ENCODE measurements around the gene SLC24A3.

The SLC24A3 gene

DNA sequence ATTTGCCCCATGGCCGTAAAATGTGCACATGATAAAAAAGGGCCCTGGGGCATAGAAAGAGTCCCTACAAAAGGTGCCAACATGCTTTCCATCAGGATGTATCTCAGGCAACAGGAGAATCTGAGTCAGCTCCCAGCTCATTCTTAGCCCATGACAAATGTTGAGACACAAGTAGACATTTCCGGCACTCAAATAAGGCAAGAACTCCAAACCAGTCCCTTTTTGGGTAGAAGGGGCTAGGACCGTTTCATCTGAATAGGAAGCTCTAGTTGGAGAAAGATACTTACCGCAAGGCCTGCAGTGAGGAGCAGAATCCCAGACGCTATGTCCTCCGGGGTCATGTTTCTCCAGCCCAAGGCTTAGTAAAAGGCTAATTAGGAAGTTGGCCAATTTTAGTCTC lies 284.6 kb downstream of the SLC24A3 start:
- Histone ChIP-seq H3K9me3 (ENCODE audit: insufficient read depth, low read length) (no peaks in the 10 kb centered on the region; the same call in 1 of the 2 replicates), H3K4me2 (ENCODE audit: low read length) (no peak overlapping the region), H3K4me1 (ENCODE audit: low read length) (no peaks in the 10 kb centered on the region), H3K79me2 (ENCODE audit: low read length) (no peaks in the 10 kb centered on the region), H3K36me3 (replicated peaks; ENCODE audit: low read depth, low read length) (no peaks in the 10 kb centered on the region), H2AFZ (ENCODE audit: low read depth, low read length) (no peak overlapping the region), H4K20me1 (ENCODE audit: insufficient read depth, low read length) (no peaks in the 10 kb centered on the region), H3K27ac (ENCODE audit: low read length) (no peak overlapping the region), H3K27me3 (ENCODE audit: low read depth, low read length) (peaks cover 29% of the 10 kb centered on the region), H3K4me3 (ENCODE audit: low read length) (no peak overlapping the region), H3K9ac (ENCODE audit: low read length) (no peak overlapping the region)
- TF ChIP-seq, protein P1, sequence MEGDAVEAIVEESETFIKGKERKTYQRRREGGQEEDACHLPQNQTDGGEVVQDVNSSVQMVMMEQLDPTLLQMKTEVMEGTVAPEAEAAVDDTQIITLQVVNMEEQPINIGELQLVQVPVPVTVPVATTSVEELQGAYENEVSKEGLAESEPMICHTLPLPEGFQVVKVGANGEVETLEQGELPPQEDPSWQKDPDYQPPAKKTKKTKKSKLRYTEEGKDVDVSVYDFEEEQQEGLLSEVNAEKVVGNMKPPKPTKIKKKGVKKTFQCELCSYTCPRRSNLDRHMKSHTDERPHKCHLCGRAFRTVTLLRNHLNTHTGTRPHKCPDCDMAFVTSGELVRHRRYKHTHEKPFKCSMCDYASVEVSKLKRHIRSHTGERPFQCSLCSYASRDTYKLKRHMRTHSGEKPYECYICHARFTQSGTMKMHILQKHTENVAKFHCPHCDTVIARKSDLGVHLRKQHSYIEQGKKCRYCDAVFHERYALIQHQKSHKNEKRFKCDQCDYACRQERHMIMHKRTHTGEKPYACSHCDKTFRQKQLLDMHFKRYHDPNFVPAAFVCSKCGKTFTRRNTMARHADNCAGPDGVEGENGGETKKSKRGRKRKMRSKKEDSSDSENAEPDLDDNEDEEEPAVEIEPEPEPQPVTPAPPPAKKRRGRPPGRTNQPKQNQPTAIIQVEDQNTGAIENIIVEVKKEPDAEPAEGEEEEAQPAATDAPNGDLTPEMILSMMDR (IDR thresholded peaks at IDR 0.05; ENCODE audit: low read depth, low read length), result no peak
- no peak for TF ChIP-seq EZH2phosphoT487 (IDR thresholded peaks at IDR 0.05; ENCODE audit: low read depth)

DNA sequence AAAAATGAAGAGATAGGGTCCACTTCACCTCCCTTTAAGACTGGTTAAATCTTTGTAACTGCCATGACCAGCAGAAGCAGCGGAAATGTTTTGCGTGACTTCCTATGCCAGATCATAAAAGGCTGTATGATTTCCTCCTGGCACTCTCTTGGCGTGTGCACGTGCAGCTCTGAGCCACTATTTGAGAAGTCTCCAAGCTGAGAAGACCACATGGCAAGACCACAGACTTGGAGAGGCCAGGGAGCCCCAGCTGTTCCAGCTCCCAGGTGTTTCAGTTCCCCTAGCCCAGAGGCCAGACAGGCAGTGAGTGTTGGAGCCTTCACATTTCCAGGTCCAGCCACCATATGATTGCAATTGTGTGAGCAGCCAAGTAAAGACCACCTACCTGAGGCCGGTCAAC lies 286.3 kb downstream of the SLC24A3 start:
- Histone ChIP-seq H3K9ac (ENCODE audit: low read length) (no peak overlapping the region), H4K20me1 (ENCODE audit: insufficient read depth, low read length) (no peaks in the 10 kb centered on the region), H3K4me3 (ENCODE audit: low read length) (no peak overlapping the region), H3K9me3 (ENCODE audit: insufficient read depth, low read length) (no peaks in the 10 kb centered on the region), H3K4me1 (ENCODE audit: low read length) (no peaks in the 10 kb centered on the region), H2AFZ (ENCODE audit: low read depth, low read length) (no peak overlapping the region), H3K27me3 (ENCODE audit: low read depth, low read length) (peaks cover 36% of the 10 kb centered on the region), H3K27ac (ENCODE audit: low read length) (no peak overlapping the region), H3K4me2 (ENCODE audit: low read length) (no peak overlapping the region), H3K36me3 (replicated peaks; ENCODE audit: low read depth, low read length) (no peaks in the 10 kb centered on the region), H3K79me2 (ENCODE audit: low read length) (no peaks in the 10 kb centered on the region)
- TF ChIP-seq EZH2phosphoT487 (IDR thresholded peaks at IDR 0.05; ENCODE audit: low read depth), result no peak
- TF ChIP-seq, protein P1 (IDR thresholded peaks at IDR 0.05; ENCODE audit: low read depth, low read length), result no peak

DNA sequence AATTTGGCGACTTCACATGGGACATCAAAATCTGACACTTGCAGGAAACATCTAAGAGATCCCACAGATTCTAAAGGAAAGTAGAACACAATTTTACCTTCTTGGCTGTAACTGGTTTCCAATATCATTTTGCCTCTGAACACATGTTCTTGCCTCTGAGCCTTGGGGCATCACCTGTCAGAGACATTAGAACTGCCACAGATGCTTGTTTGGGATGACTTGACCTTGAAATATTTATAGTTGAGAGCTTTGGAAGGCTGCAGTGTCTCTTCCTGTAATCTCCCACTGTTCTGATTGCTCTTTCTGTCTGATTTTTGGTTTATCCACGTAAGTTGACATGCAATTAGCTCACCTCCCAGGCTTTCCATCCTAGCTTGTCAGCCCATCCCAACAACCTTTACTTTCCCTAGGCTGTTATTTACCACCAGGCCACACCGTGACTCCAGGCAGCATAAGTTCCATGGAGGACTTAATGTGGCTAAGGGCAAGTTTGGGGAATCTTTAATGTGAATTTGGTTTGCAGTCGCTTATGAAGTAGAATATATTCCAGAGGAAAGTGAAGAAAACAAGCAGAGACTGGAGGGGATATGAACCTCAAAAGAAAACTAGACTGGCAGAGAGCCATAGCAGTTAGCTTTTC lies 289.2 kb downstream of the SLC24A3 start:
- Histone ChIP-seq H2AFZ (ENCODE audit: low read depth, low read length) (no peak overlapping the region), H3K79me2 (ENCODE audit: low read length) (no peaks in the 10 kb centered on the region), H3K4me2 (ENCODE audit: low read length) (no peak overlapping the region), H3K27me3 (ENCODE audit: low read depth, low read length) (peaks cover 23% of the 10 kb centered on the region), H3K4me1 (ENCODE audit: low read length) (no peaks in the 10 kb centered on the region), H4K20me1 (ENCODE audit: insufficient read depth, low read length) (no peaks in the 10 kb centered on the region), H3K27ac (ENCODE audit: low read length) (no peak overlapping the region), H3K9ac (ENCODE audit: low read length) (no peak overlapping the region), H3K4me3 (ENCODE audit: low read length) (no peak overlapping the region), H3K36me3 (replicated peaks; ENCODE audit: low read depth, low read length) (no peaks in the 10 kb centered on the region), H3K9me3 (ENCODE audit: insufficient read depth, low read length) (no peaks in the 10 kb centered on the region)
- TF ChIP-seq, protein P1 (IDR thresholded peaks at IDR 0.05; ENCODE audit: low read depth, low read length), result no peak
- no peak for TF ChIP-seq EZH2phosphoT487 (IDR thresholded peaks at IDR 0.05; ENCODE audit: low read depth)

DNA sequence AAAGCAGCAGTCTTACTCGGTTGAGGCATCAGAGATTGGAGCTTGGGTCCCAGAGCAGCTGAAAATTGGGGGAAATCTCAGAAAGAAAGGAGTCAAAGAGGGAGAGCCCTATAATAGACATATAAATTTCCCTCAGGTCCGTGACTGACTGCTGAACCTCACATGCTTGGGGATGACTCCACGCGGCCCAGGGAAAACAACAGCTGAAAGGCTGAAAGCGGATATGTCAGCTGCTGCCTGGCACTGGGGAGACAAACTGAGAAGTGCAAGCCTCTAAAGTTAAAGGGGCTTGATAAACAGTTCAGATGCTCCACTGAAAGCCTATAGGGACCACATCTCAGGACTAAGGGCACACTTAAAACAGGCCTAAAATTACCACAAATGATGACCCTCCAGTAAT lies 289.7 kb downstream of the SLC24A3 start:
- no peak overlapping the region for H2AFZ ChIP-seq (ENCODE audit: low read depth, low read length)
- H3K4me3 ChIP-seq (ENCODE audit: low read length), result no peak overlapping the region
- TF ChIP-seq, protein P1 (IDR thresholded peaks at IDR 0.05; ENCODE audit: low read depth, low read length), result no peak
- TF ChIP-seq EZH2phosphoT487 (IDR thresholded peaks at IDR 0.05; ENCODE audit: low read depth), result no peak
- H3K9me3 ChIP-seq (ENCODE audit: insufficient read depth, low read length), result no peaks in the 10 kb centered on the region
- no peaks in the 10 kb centered on the region for H3K36me3 ChIP-seq (replicated peaks; ENCODE audit: low read depth, low read length)
- peaks cover 23% of the 10 kb centered on the region for H3K27me3 ChIP-seq (ENCODE audit: low read depth, low read length)
- no peak overlapping the region for H3K9ac ChIP-seq (ENCODE audit: low read length)
- no peak overlapping the region for H3K4me2 ChIP-seq (ENCODE audit: low read length)
- no peaks in the 10 kb centered on the region for H3K4me1 ChIP-seq (ENCODE audit: low read length)
- no peaks in the 10 kb centered on the region for H4K20me1 ChIP-seq (ENCODE audit: insufficient read depth, low read length)
- no peak overlapping the region for H3K27ac ChIP-seq (ENCODE audit: low read length)
- no peaks in the 10 kb centered on the region for H3K79me2 ChIP-seq (ENCODE audit: low read length)
